Thoracic aorta (tissue), 2 donors: ENCODE data around the gene STX1A. TPM values are rescaled to one million over a fixed set of nuclear protein-coding genes. Genes with fewer than 3 reads are reported as not detected.

Experiments
- ATAC-seq: fragments of 150-250 bp; one replicate; pipeline ENCODE4 v1.8.0; 2017; ENCODE audit warnings: low read depth; ENCODE audit not compliant: insufficient number of reproducible peaks, low FRiP score
- DNase-seq: peaks from one replicate; pipeline ENCODE4 v3.0.0-alpha.2; 2020; ENCODE audit warnings: low spot score
- H3K27ac ChIP-seq, 2 donors: fragments of 200-600 bp; sonication (generic); 1 replicate in 1 of 2; 2 replicates in 1 of 2; pipeline ENCODE4 v1.5.1; 2016; ENCODE audit warnings: mild to moderate bottlenecking in 2 of 2, moderate library complexity in 2 of 2
- H3K27me3 ChIP-seq: fragments of 200-600 bp; sonication (generic); replicated peaks from 2 replicates; pipeline ENCODE4 v1.6.0; 2016; ENCODE audit warnings: mild to moderate bottlenecking; ENCODE audit not compliant: insufficient read depth
- H3K36me3 ChIP-seq: fragments of 200-600 bp; sonication (generic); one replicate; pipeline ENCODE4 v1.5.1; 2016
- H3K4me1 ChIP-seq, 2 donors: fragments of 200-600 bp; sonication (generic); 1 replicate in 1 of 2; 2 replicates in 1 of 2; pipeline versions ENCODE4 v1.5.1 to v1.6.0; 2016; ENCODE audit warnings: low read depth in 2 of 2, mild to moderate bottlenecking in 1 of 2; ENCODE audit not compliant: control insufficient read depth in 1 of 2
- H3K4me3 ChIP-seq: fragments of 200-600 bp; sonication (generic); 2 replicates; pipeline ENCODE4 v1.5.1; 2016; ENCODE audit warnings: mild to moderate bottlenecking
- H3K9me3 ChIP-seq: fragments of 200-600 bp; sonication (generic); 2 replicates; pipeline ENCODE4 v1.5.1; 2016
- total RNA-seq, 2 donors: library from RNA; depleted of rRNA; stranded (reverse); fragments of >200 nt; gene quantifications; one replicate each; pipeline versions ENCODE4 v1.1.0 to v1.2.3, GENCODE V29; 2016
- TF ChIP-seq, protein P1 (sequence below): fragments of 200-600 bp; sonication (generic); IDR thresholded peaks from one replicate; pipeline ENCODE4 v1.5.1; 2019; ENCODE audit warnings: antibody characterized with exemption

STX1A gene
- total RNA-seq, 2 donors from 2014 or later = 10.3 to 16.8 TPM

DNA sequence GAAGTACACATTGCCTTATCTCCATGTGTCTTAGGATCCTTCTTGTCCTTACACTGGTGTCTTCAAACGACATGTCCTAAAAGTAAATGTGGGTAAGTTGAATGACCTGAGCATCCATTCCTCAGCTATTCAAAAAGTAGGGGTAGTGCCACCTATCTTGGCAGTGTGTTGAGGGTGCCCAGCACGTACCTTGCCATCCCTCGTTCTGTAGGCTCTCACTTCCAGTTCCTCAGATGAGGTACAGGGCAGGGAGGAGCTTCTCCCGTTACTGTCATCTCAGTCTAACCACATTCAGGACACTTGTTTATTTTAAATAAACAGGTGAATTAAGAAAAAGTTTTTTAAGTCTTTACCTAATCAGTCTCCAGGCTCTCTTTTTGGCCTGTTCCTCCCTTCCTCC is 23.1 kb downstream of the STX1A start:
- no peak for ATAC-seq
- Histone ChIP-seq H3K4me3 (no peak overlapping the region), H3K4me1 (no peaks in the 10 kb centered on the region), H3K27me3 (no peaks in the 10 kb centered on the region), H3K36me3 (peaks cover 52% of the 10 kb centered on the region), H3K27ac (no peak overlapping the region), H3K9me3 (no peaks in the 10 kb centered on the region)
- TF ChIP-seq, protein P1, sequence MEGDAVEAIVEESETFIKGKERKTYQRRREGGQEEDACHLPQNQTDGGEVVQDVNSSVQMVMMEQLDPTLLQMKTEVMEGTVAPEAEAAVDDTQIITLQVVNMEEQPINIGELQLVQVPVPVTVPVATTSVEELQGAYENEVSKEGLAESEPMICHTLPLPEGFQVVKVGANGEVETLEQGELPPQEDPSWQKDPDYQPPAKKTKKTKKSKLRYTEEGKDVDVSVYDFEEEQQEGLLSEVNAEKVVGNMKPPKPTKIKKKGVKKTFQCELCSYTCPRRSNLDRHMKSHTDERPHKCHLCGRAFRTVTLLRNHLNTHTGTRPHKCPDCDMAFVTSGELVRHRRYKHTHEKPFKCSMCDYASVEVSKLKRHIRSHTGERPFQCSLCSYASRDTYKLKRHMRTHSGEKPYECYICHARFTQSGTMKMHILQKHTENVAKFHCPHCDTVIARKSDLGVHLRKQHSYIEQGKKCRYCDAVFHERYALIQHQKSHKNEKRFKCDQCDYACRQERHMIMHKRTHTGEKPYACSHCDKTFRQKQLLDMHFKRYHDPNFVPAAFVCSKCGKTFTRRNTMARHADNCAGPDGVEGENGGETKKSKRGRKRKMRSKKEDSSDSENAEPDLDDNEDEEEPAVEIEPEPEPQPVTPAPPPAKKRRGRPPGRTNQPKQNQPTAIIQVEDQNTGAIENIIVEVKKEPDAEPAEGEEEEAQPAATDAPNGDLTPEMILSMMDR = no peak
- DNase-seq = no peak

DNA sequence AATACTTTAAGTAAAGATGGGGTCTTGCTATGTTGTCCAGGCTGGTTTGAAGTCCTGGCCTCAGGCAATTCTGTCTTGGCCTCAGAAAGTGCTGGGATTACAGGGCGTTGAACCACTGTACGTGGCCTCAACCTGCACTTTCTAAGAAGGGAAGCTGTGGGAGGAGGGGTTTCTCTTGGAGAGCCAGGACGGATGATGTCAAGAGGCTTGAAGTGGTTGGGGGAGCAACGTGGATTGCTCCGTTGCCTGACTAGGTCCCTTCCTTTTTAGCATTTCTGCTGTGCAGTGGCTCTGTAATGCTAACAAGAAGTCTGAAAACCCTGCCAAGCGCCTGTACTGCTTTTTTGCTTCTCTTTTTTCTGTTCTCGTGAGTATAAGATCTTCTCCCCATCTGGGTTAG is 28.8 kb downstream of the STX1A start:
- TF ChIP-seq, protein P1 = no peak
- no peaks in the 10 kb centered on the region for H3K27me3 ChIP-seq
- peaks cover 45% of the 10 kb centered on the region for H3K36me3 ChIP-seq
- no peak overlapping the region for H3K27ac ChIP-seq
- H3K9me3 ChIP-seq = no peaks in the 10 kb centered on the region
- no peak for ATAC-seq
- no peak overlapping the region for H3K4me3 ChIP-seq
- H3K4me1 ChIP-seq = no peaks in the 10 kb centered on the region
- no peak for DNase-seq

GRCh38 chr7:73688288-73688687 is 31.2 kb downstream of the STX1A start:
- peaks cover 0 to 6% of the 10 kb centered on the region in 2 donors for H3K4me1 ChIP-seq

DNA sequence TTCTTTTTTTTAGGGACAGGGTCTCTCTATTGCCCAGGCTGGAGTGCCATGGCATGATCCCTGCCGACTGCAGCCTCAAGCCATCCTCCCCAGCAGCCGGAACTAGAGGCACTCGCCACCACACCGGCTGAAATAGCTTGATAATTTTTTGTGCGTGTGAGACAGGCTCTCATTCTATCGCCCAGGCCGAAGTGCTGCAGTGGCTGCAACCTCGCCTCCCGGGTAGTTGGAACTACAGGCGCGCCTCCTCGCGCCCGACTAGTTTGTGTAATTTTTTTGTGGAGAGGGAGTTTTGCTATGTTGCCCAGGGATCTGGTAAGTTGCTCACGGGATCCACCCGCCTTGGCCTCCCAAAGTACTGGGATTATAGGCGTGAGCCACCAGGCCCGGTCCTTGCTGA is 34.2 kb downstream of the STX1A start:
- no peaks in the 10 kb centered on the region for H3K9me3 ChIP-seq

More at GRCh38 chr7:73688288-73688687, 31.2 kb downstream of the STX1A start:
- ATAC-seq = no peak
- TF ChIP-seq, protein P1 = no peak
- H3K9me3 ChIP-seq = no peaks in the 10 kb centered on the region
- peaks cover 26% of the 10 kb centered on the region for H3K36me3 ChIP-seq
- no peaks in the 10 kb centered on the region for H3K27me3 ChIP-seq
- no peak overlapping the region for H3K4me3 ChIP-seq
- no peak overlapping the region for H3K27ac ChIP-seq
- DNase-seq = no peak

DNA sequence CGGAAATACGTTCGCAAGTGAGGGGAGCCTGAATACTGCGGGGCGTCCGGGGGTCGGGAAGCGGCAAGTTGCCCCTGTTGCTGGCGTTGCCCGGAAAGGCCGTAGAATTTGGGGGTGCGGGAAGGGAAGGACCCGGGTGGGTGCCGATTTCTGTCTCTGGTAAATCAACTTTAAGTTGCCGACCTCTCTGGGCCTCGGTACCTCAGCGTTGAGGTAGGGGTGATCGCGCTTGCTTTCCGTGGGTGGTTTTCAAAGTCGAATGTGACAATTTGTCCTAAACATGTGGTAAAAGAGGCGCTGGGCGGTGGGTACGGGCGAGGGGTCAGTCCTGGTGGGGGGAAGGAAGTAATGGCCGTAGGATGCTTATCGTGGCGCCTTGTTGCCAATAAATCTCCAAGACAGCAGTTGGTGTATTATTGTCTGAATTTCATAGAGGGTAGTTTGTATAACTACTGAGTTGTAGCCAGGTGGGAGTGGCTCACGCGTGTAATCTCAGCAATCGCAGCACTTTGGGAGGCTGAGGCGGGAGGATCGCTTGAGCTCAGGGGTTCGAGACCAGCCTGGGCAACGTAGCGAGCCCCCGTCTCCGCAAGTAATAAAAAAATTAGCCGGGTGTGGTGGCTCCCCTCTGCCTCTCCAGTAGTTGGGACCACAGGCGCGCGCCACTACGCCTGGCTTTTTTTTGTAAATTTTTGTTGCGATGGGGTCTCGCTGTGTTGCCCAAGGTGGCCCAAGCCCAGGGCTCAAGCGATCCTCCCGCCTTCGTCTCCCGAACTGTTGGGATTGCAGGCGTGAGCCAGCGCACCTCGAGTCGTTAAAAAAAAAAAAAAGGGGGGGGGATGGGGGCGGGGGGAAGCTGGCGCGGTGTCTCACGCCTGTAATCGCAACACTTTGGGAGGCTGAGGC is 35.4 kb downstream of the STX1A start:
- H3K36me3 ChIP-seq = peaks cover 6% of the 10 kb centered on the region
- H3K4me3 ChIP-seq = peak overlapping the region; percentile 97
- peaks cover 15 to 32% of the 10 kb centered on the region in 2 donors for H3K4me1 ChIP-seq
- ATAC-seq = no peak
- H3K9me3 ChIP-seq = no peaks in the 10 kb centered on the region
- H3K27me3 ChIP-seq = no peaks in the 10 kb centered on the region
- DNase-seq = no peak
- peak overlapping the region; percentile 73 to 87 for H3K27ac ChIP-seq
- TF ChIP-seq, protein P1 = no peak

More for the DNA sequence above, 34.2 kb downstream of the STX1A start:
- H3K36me3 ChIP-seq = peaks cover 9% of the 10 kb centered on the region
- H3K27ac ChIP-seq = no peak overlapping the region
- H3K4me3 ChIP-seq = no peak overlapping the region
- DNase-seq = no peak
- H3K27me3 ChIP-seq = no peaks in the 10 kb centered on the region
- H3K4me1 ChIP-seq = peaks cover 15 to 29% of the 10 kb centered on the region in 2 donors
- TF ChIP-seq, protein P1 = no peak
- no peak for ATAC-seq
